A549 (cell line): Measurements from ENCODE around the gene TNC. TPM values are rescaled to one million over a fixed set of nuclear protein-coding genes. Genes with fewer than 3 reads are reported as not detected.

Source experiments
- ATAC-seq, 2 experiments: fragments of 200-7000 bp in 1 of 2; fragments of >200 bp in 1 of 2; cut with Nextera tagmentation in 1 of 2; cut with Tn5 transposase in 1 of 2; 3 replicates each; pipeline versions ENCODE4 v1.8.0 to v1.9.1; 2018 to 2020; ENCODE audit warnings: mild to moderate bottlenecking in 1 of 2, moderate library complexity in 1 of 2
- CTCF ChIA-PET: fragments of 300-600 bp; sonication (Branson Sonifier 250); formaldehyde crosslinking; extraction: SDS; loops from one replicate; lab custom pipeline; 2021; ENCODE audit warnings: antibody characterized with exemption, inconsistent platforms; lab: Yijun Ruan, JAX
- POLR2A ChIA-PET: fragments of 350-600 bp; formaldehyde crosslinking; extraction: SDS; loops from one replicate; lab custom pipeline; 2021; ENCODE audit warnings: antibody characterized with exemption, inconsistent platforms; lab: Yijun Ruan, JAX
- DNase-seq, 2 experiments: peaks; one replicate each; pipeline versions ENCODE4 v3.0.0 to v3.0.0-alpha.2; 2011 to 2016; ENCODE audit warnings: low read depth in 1 of 2, low spot score in 1 of 2
- FAIRE-seq: peaks from 2 replicates; lab custom pipeline; 2011; peaks lifted over from hg19 to GRCh38; lab: Jason Lieb, UNC
- H3K27ac ChIP-seq, 2 experiments: fragments of >200 bp; sonication (Bioruptor Twin); formaldehyde crosslinking; 3 replicates each; pipeline ENCODE4 v1.5.1; 2016 to 2017
- H3K4me1 ChIP-seq: fragments of >200 bp; sonication (Bioruptor Twin); formaldehyde crosslinking; 3 replicates; pipeline ENCODE4 v1.6.1; 2016
- H3K4me2 ChIP-seq: fragments of >200 bp; sonication (Bioruptor Twin); formaldehyde crosslinking; 3 replicates; pipeline ENCODE4 v1.6.1; 2016
- H3K4me3 ChIP-seq: fragments of >200 bp; sonication (Bioruptor Twin); formaldehyde crosslinking; 3 replicates; pipeline ENCODE4 v1.5.1; 2016
- H3K9me3 ChIP-seq: fragments of >200 bp; sonication (Bioruptor Twin); formaldehyde crosslinking; 3 replicates; pipeline ENCODE4 v1.6.1; 2016
- CBX2 ChIP-seq: fragments of 200-600 bp; sonication (generic); IDR thresholded peaks from 2 replicates; pipeline ENCODE4 v1.6.1; 2016; ENCODE audit warnings: low read depth, mild to moderate bottlenecking, borderline replicate concordance
- CBX8 ChIP-seq: fragments of 200-600 bp; sonication (generic); IDR thresholded peaks from 2 replicates; pipeline ENCODE4 v1.6.1; 2016
- CEBPB ChIP-seq, 2 experiments: fragments of >200 bp in 1 of 2; sonication (Bioruptor Twin) in 1 of 2; formaldehyde crosslinking in 1 of 2; IDR thresholded peaks; 2 replicates each; pipeline ENCODE4 v1.6.1; 2012 to 2016
- EP300 ChIP-seq, 2 experiments: fragments of >200 bp; sonication (Bioruptor Twin); formaldehyde crosslinking; IDR thresholded peaks; 2 replicates in 1 of 2; 3 replicates in 1 of 2; pipeline ENCODE4 v1.6.1; 2016 to 2017
- FOSB ChIP-seq: fragments of 250-450 bp; sonication (Bioruptor Pico); IDR thresholded peaks from 2 replicates; pipeline ENCODE4 v1.5.0; 2020; ENCODE audit warnings: mild to moderate bottlenecking, moderate library complexity
- FOSL2 ChIP-seq, 2 experiments: fragments of 450-650 bp in 1 of 2; fragments of >200 bp in 1 of 2; sonication (Bioruptor Twin) in 1 of 2; formaldehyde crosslinking; IDR thresholded peaks; 2 replicates each; pipeline versions ENCODE4 v1.5.0 to v1.6.1; 2016 to 2020; ENCODE audit warnings: mild to moderate bottlenecking in 1 of 2, moderate library complexity in 1 of 2
- FOXS1 ChIP-seq: fragments of 250-450 bp; sonication (Bioruptor Pico); IDR thresholded peaks from 2 replicates; pipeline ENCODE4 v1.5.0; 2020; ENCODE audit warnings: mild to moderate bottlenecking, moderate library complexity
- GATA3 ChIP-seq: IDR thresholded peaks from 2 replicates; pipeline ENCODE4 v1.6.1; 2012; ENCODE audit warnings: borderline replicate concordance
- HDAC2 ChIP-seq: fragments of 200-600 bp; sonication (generic); IDR thresholded peaks from 2 replicates; pipeline ENCODE4 v1.6.1; 2016
- HOXA7 ChIP-seq: fragments of 250-450 bp; sonication (Bioruptor Pico); IDR thresholded peaks from 2 replicates; pipeline ENCODE4 v1.5.0; 2020; ENCODE audit warnings: mild to moderate bottlenecking, moderate library complexity
- JUN ChIP-seq, 2 experiments: fragments of >200 bp; sonication (Bioruptor Twin); formaldehyde crosslinking; IDR thresholded peaks; 2 replicates in 1 of 2; 3 replicates in 1 of 2; pipeline ENCODE4 v1.6.1; 2016 to 2017
- KDM1A ChIP-seq: fragments of 200-600 bp; sonication (generic); IDR thresholded peaks from 2 replicates; pipeline ENCODE4 v1.6.1; 2016; ENCODE audit warnings: low read depth, mild to moderate bottlenecking
- KDM5A ChIP-seq: fragments of 200-600 bp; sonication (generic); IDR thresholded peaks from 2 replicates; pipeline ENCODE4 v1.6.1; 2016; ENCODE audit warnings: antibody characterized with exemption, mild to moderate bottlenecking
- MYC ChIP-seq: IDR thresholded peaks from 2 replicates; pipeline ENCODE4 v1.6.1; 2012; ENCODE audit warnings: mild to moderate bottlenecking, inconsistent platforms, low read length, improper control_type of control experiment, borderline replicate concordance
- NFE2L2 ChIP-seq: fragments of 150-350 bp; conservative IDR thresholded peaks from 2 replicates; pipeline ENCODE4 v1.6.1; 2014; ENCODE audit warnings: low read length
- NR3C1 ChIP-seq: fragments of >200 bp; sonication (Bioruptor Twin); formaldehyde crosslinking; IDR thresholded peaks from 3 replicates; pipeline ENCODE4 v1.6.1; 2017
- PHF8 ChIP-seq: fragments of 200-600 bp; sonication (generic); IDR thresholded peaks from 2 replicates; pipeline ENCODE4 v1.6.1; 2016; ENCODE audit warnings: low read depth, mild to moderate bottlenecking, antibody characterized with exemption, moderate library complexity, borderline replicate concordance
- POLR2A ChIP-seq: IDR thresholded peaks from 2 replicates; pipeline ENCODE4 v1.6.1; 2012; ENCODE audit warnings: mild to moderate bottlenecking, low read length
- RAD21 ChIP-seq, 2 experiments: fragments of >200 bp in 1 of 2; sonication (Bioruptor Twin) in 1 of 2; formaldehyde crosslinking in 1 of 2; IDR thresholded peaks in 1 of 2; conservative IDR thresholded peaks in 1 of 2; 2 replicates in 1 of 2; 3 replicates in 1 of 2; pipeline ENCODE4 v1.6.1; 2012 to 2018; ENCODE audit warnings: inconsistent platforms in 1 of 2
- SMC3 ChIP-seq: fragments of >200 bp; sonication (Bioruptor Twin); formaldehyde crosslinking; IDR thresholded peaks from 3 replicates; pipeline ENCODE4 v1.6.1; 2018; ENCODE audit warnings: inconsistent platforms
- TP53 ChIP-seq: fragments of 250-450 bp; sonication (Bioruptor Pico); IDR thresholded peaks from 2 replicates; pipeline ENCODE4 v1.5.0; 2021; ENCODE audit warnings: mild to moderate bottlenecking, moderate library complexity
- ZFP36 ChIP-seq: fragments of 450-650 bp; IDR thresholded peaks from 2 replicates; pipeline ENCODE4 v1.6.1; 2014; ENCODE audit warnings: borderline replicate concordance; ENCODE audit not compliant: partially characterized antibody
- WGBS: methylation state at CpG from one replicate; pipeline ENCODE4 v1.1.6; 2017; ENCODE audit errors: missing lambda C conversion rate; 5-methylcytosine and 5-hydroxymethylcytosine counted together
- polyA plus RNA-seq, 4 experiments: library from polyadenylated mRNA; depleted of rRNA in 3 of 4; stranded (reverse); fragments of >200 nt; fragmentation: RNase III in 1 of 4; extraction: RNeasy Plus Mini Kit Qiagen cat#74134 plus additional on column Dnase treatment in 1 of 4; gene quantifications; 2 replicates in 3 of 4; 3 replicates in 1 of 4; pipeline ENCODE4 v1.2.3, GENCODE V29; 2011 to 2017
- TF ChIP-seq, protein P1 (sequence below): fragments of 150-350 bp; IDR thresholded peaks from 2 replicates; pipeline ENCODE4 v1.6.1; 2014; ENCODE audit warnings: low read depth, mild to moderate bottlenecking, low read length
- TF ChIP-seq, protein P2 (sequence below): fragments of >200 bp; sonication (Bioruptor Twin); formaldehyde crosslinking; IDR thresholded peaks from 2 replicates; pipeline ENCODE4 v1.6.1; 2016
- TF ChIP-seq, protein P3 (sequence below): fragments of 250-450 bp; sonication (Bioruptor Pico); IDR thresholded peaks from 2 replicates; pipeline ENCODE4 v1.5.0; 2021; ENCODE audit warnings: mild to moderate bottlenecking, moderate library complexity, borderline replicate concordance

The TNC gene
- polyA plus RNA-seq, 2 of the 4 experiments (the other 2 are of a cell fraction): 0.50 to 0.63 TPM

DNA sequence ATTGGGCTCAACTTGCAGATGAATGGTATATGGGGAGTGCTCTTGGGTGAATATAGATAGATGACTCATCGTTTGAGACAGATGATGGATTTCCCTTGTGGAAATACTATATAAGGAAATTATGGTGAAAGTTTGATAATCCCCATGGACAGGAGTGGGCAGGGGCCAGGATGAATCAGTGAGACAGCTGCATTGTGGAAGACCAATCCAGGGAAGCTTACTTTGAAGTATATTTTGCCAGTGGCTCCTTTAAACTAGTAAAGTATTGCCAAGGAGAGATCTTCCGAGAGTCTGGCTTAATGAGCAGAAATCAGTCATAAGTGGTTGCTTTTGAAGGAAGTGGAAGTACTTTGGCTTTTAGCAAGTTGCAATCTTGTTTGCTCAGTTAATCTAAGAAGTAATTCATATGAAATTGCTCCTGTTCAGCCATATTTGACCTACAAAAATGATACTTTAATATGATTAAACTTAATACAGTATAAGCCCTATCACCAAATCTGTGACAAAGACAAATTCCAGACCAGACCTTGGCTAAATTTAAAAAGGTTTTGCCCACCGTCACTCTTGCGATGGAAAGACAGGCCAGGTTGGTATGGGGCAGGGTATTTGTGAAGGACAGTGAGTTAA lies 9.3 kb upstream of the TNC start:
- Histone ChIP-seq H3K9me3 (no peaks in the 10 kb centered on the region), H3K4me3 (no peak overlapping the region), H3K4me2 (no peak overlapping the region), H3K4me1 (no peaks in the 10 kb centered on the region)
- WGBS: 73% methylated on average over 4 of the region's 4 CpGs
- POLR2A ChIA-PET: no interaction called here
- TF ChIP-seq FOSL2 (IDR thresholded peaks at IDR 0.05) (no peak), FOSL2 (CRISPR knock-in tag; IDR thresholded peaks at IDR 0.05) (peak; percentile 63), CBX8 (no peak)
- TF ChIP-seq, all 56 proteins: peak for 1
- no peak overlapping the region for H3K27ac ChIP-seq
- ATAC-seq (no peak), DNase-seq (no peak), FAIRE-seq (no peak)
- CTCF ChIA-PET: no interaction called here

DNA sequence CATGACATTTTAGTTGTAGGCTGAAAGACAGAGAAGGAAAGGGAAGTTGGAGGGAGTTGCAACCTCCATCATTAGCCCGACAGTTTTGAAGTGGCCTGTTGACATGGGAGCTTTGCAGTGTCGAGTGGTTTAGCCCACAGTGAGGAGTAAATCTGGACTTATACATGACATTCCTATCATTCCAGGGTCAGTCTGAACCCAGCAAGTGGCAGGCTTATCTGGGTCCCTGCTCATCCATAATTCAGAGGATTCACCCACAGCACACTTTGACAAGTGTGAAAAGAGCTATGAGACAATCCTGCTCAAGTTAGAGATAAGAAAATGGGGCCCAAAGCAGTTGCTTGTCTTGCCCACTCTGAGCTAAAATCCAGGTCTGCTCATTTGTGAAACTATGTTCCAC lies 8.4 kb upstream of the TNC start:
- FAIRE-seq (no peak), DNase-seq (no peak), ATAC-seq (no peak)
- POLR2A ChIA-PET: no interaction called here
- Histone ChIP-seq H3K4me2 (no peak overlapping the region), H3K4me1 (no peaks in the 10 kb centered on the region), H3K9me3 (no peaks in the 10 kb centered on the region), H3K27ac (no peak overlapping the region), H3K4me3 (no peak overlapping the region)
- CTCF ChIA-PET: no interaction called here
- WGBS: 60% methylated on average over 2 of the region's 2 CpGs
- TF ChIP-seq NR3C1 (no peak), GATA3 (no peak), HDAC2 (no peak), FOSB (CRISPR knock-in tag) (no peak), RAD21 (conservative IDR thresholded peaks at IDR 0.05 in 1 of 2, IDR thresholded peaks at IDR 0.05 in 1 of 2) (no peak), MYC (no peak), ZFP36 (no peak), KDM5A (no peak), FOXS1 (CRISPR knock-in tag) (no peak), JUN (IDR thresholded peaks at IDR 0.05) (no peak), PHF8 (no peak), KDM1A (no peak)
- TF ChIP-seq, protein P1, sequence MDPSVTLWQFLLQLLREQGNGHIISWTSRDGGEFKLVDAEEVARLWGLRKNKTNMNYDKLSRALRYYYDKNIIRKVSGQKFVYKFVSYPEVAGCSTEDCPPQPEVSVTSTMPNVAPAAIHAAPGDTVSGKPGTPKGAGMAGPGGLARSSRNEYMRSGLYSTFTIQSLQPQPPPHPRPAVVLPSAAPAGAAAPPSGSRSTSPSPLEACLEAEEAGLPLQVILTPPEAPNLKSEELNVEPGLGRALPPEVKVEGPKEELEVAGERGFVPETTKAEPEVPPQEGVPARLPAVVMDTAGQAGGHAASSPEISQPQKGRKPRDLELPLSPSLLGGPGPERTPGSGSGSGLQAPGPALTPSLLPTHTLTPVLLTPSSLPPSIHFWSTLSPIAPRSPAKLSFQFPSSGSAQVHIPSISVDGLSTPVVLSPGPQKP: no peak

DNA sequence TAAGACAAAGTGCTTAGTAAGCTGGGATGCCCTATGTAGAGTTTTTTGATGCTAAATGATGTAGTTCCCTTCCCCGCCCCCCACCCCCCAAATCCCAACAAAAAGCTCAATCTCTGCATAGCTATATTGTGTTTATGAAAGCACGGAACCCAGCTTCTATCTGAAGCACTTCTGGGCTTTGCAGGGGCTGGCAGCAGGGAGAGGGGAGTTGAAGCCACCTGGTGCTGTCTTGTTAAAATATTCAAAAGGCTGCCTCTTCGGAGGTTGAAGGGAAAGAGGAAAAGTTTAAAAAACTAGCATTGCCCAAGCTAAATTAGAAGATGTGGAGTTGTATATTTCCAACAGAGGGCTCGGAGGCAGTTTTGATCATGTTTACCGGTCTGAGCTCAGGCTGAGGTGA lies 5.0 kb upstream of the TNC start:
- no peak for FAIRE-seq
- TF ChIP-seq HOXA7: no peak
- no peak for TF ChIP-seq JUN (IDR thresholded peaks at IDR 0.05)
- TF ChIP-seq, all 56 proteins: peak for 0
- ATAC-seq (no peak), DNase-seq (no peak)
- Histone ChIP-seq H3K4me2 (no peak overlapping the region), H3K4me3 (no peak overlapping the region), H3K4me1 (peaks cover 5% of the 10 kb centered on the region; the same call in 1 of the 3 replicates), H3K9me3 (no peaks in the 10 kb centered on the region), H3K27ac (no peak overlapping the region)
- ChIA-PET POLR2A (no interaction called here), CTCF (interaction anchor here (1.0 to 1.3 kb wide), 2 partner anchors 18 to 20 kb away, joined by 4 to 6 read pairs; no protein-coding TSS in a partner anchor)
- WGBS: 32% methylated on average over 5 of the region's 5 CpGs

DNA sequence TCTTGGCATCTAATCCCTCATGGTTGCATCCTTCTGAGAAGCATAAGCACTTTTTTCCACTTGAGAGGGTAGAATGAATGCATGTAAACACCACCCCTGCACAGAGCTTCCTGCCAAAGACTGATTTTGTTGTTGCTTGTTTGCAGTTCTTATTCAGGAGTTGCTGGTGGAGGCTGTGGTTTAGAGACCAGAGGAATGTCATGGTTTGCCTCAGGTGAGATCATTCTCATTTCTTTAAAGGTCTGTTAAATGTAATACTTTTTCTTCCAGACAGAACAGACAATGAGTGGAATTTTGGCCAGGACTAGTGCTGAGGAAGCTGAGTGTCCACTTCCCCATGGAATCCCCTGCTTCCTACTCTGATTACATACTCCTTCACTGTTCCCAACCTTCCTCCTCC lies 3.2 kb upstream of the TNC start:
- H3K4me3 ChIP-seq: no peak overlapping the region
- FAIRE-seq: no peak
- H3K27ac ChIP-seq: no peak overlapping the region
- no peak for ATAC-seq
- H3K9me3 ChIP-seq: no peaks in the 10 kb centered on the region
- ChIA-PET CTCF (no interaction called here), POLR2A (no interaction called here)
- peaks cover 10% of the 10 kb centered on the region for H3K4me1 ChIP-seq
- no peak for DNase-seq
- no peak overlapping the region for H3K4me2 ChIP-seq
- TF ChIP-seq NFE2L2 (no peak), RAD21 (conservative IDR thresholded peaks at IDR 0.05 in 1 of 2, IDR thresholded peaks at IDR 0.05 in 1 of 2) (no peak), POLR2A (no peak), ZFP36 (no peak), CBX2 (no peak), FOSL2 (IDR thresholded peaks at IDR 0.05) (no peak), FOSL2 (CRISPR knock-in tag; IDR thresholded peaks at IDR 0.05) (no peak), SMC3 (no peak), TP53 (CRISPR knock-in tag) (no peak), CEBPB (IDR thresholded peaks at IDR 0.05) (no peak), JUN (IDR thresholded peaks at IDR 0.05) (no peak), FOXS1 (CRISPR knock-in tag) (no peak), EP300 (IDR thresholded peaks at IDR 0.05) (no peak)
- TF ChIP-seq, protein P2, sequence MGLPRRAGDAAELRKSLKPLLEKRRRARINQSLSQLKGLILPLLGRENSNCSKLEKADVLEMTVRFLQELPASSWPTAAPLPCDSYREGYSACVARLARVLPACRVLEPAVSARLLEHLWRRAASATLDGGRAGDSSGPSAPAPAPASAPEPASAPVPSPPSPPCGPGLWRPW: no peak
- TF ChIP-seq, protein P3, sequence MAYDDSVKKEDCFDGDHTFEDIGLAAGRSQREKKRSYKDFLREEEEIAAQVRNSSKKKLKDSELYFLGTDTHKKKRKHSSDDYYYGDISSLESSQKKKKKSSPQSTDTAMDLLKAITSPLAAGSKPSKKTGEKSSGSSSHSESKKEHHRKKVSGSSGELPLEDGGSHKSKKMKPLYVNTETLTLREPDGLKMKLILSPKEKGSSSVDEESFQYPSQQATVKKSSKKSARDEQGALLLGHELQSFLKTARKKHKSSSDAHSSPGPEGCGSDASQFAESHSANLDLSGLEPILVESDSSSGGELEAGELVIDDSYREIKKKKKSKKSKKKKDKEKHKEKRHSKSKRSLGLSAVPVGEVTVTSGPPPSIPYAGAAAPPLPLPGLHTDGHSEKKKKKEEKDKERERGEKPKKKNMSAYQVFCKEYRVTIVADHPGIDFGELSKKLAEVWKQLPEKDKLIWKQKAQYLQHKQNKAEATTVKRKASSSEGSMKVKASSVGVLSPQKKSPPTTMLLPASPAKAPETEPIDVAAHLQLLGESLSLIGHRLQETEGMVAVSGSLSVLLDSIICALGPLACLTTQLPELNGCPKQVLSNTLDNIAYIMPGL (CRISPR knock-in tag): no peak
